WTC11 (cell line): ENCODE results near the gene BMP2.

Experiments
- CREB1 ChIP-seq: sonication (generic); formaldehyde crosslinking; IDR thresholded peaks from 2 replicates; pipeline ENCODE4 v1.8.0; 2023; ENCODE audit warnings: mild to moderate bottlenecking, missing genetic modification reagents
- CTCF ChIP-seq: fragments of 200-600 bp; IDR thresholded peaks from 2 replicates; pipeline ENCODE4 v1.8.0; 2022; ENCODE audit warnings: antibody characterized with exemption
- KAT7 ChIP-seq: sonication (generic); formaldehyde crosslinking; IDR thresholded peaks from 2 replicates; pipeline ENCODE4 v1.8.1; 2023; ENCODE audit warnings: missing genetic modification reagents, mild to moderate bottlenecking, borderline replicate concordance
- NFE2L1 ChIP-seq: sonication (generic); formaldehyde crosslinking; IDR thresholded peaks from 2 replicates; pipeline ENCODE4 v1.8.1; 2023; ENCODE audit warnings: missing genetic modification reagents
- USF2 ChIP-seq: sonication (generic); formaldehyde crosslinking; IDR thresholded peaks from 2 replicates; pipeline ENCODE4 v1.8.1; 2023; ENCODE audit warnings: mild to moderate bottlenecking, missing genetic modification reagents, moderate library complexity

DNA sequence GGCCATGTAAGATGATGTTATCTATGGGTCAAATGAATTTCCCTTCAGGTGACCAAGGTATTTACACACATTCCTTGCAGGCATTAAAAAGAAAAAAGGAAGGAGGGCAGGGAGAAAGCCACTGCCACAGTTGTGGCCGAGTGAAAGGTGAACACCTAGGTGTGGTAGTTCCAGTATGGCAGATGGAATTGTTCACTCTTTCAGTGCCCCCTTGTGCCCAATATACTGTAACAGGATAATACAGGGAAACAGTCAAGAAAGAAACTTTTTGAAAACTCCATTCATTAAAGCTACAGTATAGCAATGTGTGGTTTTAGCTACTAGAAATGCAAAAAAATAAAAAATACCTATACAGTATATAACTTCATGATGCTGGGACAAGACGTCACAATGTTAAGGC is 52.1 kb downstream of the BMP2 start:
- TF ChIP-seq NFE2L1 (no peak), USF2 (CRISPR knock-in tag) (no peak), CTCF (no peak), CREB1 (CRISPR knock-in tag) (no peak), KAT7 (CRISPR knock-in tag) (no peak)
